Type B pancreatic cell (in vitro differentiated cells): ENCODE measurements around the gene CRB1. TPM values are rescaled to one million over a fixed set of nuclear protein-coding genes. Genes with fewer than 3 reads are reported as not detected.

Source experiments
- DNase-seq: peaks from one replicate; pipeline ENCODE4 v3.0.0; 2021; ENCODE audit warnings: mixed read lengths; ENCODE audit not compliant: unreplicated experiment; ENCODE audit errors: extremely low spot score
- H3K27ac Mint-ChIP-seq: 2 replicates; pipeline ENCODE4 v1.8.0; 2021; ENCODE audit warnings: mild to moderate bottlenecking, mixed read lengths
- H3K27me3 Mint-ChIP-seq: 2 replicates; pipeline ENCODE4 v1.8.0; 2021; ENCODE audit warnings: mixed read lengths
- H3K36me3 Mint-ChIP-seq: 2 replicates; pipeline ENCODE4 v1.8.0; 2021; ENCODE audit warnings: mixed read lengths
- H3K4me1 Mint-ChIP-seq: one replicate; pipeline ENCODE4 v1.8.0; 2021; ENCODE audit warnings: mixed read lengths; ENCODE audit not compliant: unreplicated experiment
- H3K4me3 Mint-ChIP-seq: 2 replicates; pipeline ENCODE4 v1.8.0; 2021; ENCODE audit warnings: mild to moderate bottlenecking, mixed read lengths
- H3K9me3 Mint-ChIP-seq: 2 replicates; pipeline ENCODE4 v1.8.0; 2021; ENCODE audit warnings: mixed read lengths
- CTCF ChIP-seq: fragments of 200-600 bp; sonication (generic); conservative IDR thresholded peaks from 2 replicates; pipeline ENCODE4 v1.5.0; 2021; ENCODE audit warnings: antibody characterized with exemption, mild to moderate bottlenecking
- total RNA-seq: library from RNA; stranded (reverse); gene quantifications from 2 replicates; pipeline ENCODE4 v1.2.1, GENCODE V29; 2021; ENCODE audit warnings: low replicate concordance

The CRB1 gene
- total RNA-seq, 1 donor from 2014 or later = 5.7 TPM

GRCh38 chr1:197307136-197307535 is 39.1 kb downstream of the CRB1 start:
- no peak for TF ChIP-seq CTCF
- Mint-ChIP-seq H3K36me3 (no peaks in the 10 kb centered on the region), H3K27ac (no peak overlapping the region), H3K4me1 (peaks cover 18% of the 10 kb centered on the region), H3K4me3 (no peak overlapping the region), H3K9me3 (no peaks in the 10 kb centered on the region), H3K27me3 (no peaks in the 10 kb centered on the region)
- no peak for DNase-seq

GRCh38 chr1:197307551-197307950 is 39.5 kb downstream of the CRB1 start:
- Mint-ChIP-seq H3K4me3 (no peak overlapping the region), H3K27ac (no peak overlapping the region), H3K27me3 (no peaks in the 10 kb centered on the region), H3K4me1 (peaks cover 18% of the 10 kb centered on the region), H3K9me3 (no peaks in the 10 kb centered on the region), H3K36me3 (no peaks in the 10 kb centered on the region)
- no peak for TF ChIP-seq CTCF
- no peak for DNase-seq

GRCh38 chr1:197311081-197311480 is 43.0 kb downstream of the CRB1 start:
- H3K27me3 Mint-ChIP-seq = no peaks in the 10 kb centered on the region

GRCh38 chr1:197312163-197312562 is 44.1 kb downstream of the CRB1 start:
- Mint-ChIP-seq H3K27ac (no peak overlapping the region), H3K4me1 (peaks cover 24% of the 10 kb centered on the region), H3K9me3 (no peaks in the 10 kb centered on the region), H3K36me3 (no peaks in the 10 kb centered on the region), H3K4me3 (no peak overlapping the region), H3K27me3 (no peaks in the 10 kb centered on the region)
- no peak for DNase-seq
- TF ChIP-seq CTCF = no peak

More at GRCh38 chr1:197311081-197311480, 43.0 kb downstream of the CRB1 start:
- H3K4me1 Mint-ChIP-seq = peaks cover 29% of the 10 kb centered on the region
- no peak for DNase-seq
- no peaks in the 10 kb centered on the region for H3K36me3 Mint-ChIP-seq
- H3K4me3 Mint-ChIP-seq = no peak overlapping the region
- H3K27ac Mint-ChIP-seq = no peak overlapping the region
- no peaks in the 10 kb centered on the region for H3K9me3 Mint-ChIP-seq
- TF ChIP-seq CTCF = no peak

- no peaks in the 10 kb centered on the region for H3K27me3 Mint-ChIP-seq
- no peak for DNase-seq
- H3K36me3 Mint-ChIP-seq = no peaks in the 10 kb centered on the region
- TF ChIP-seq CTCF = no peak
- no peak overlapping the region for H3K27ac Mint-ChIP-seq
- H3K4me1 Mint-ChIP-seq = peaks cover 18% of the 10 kb centered on the region
- H3K4me3 Mint-ChIP-seq = peak overlapping the region; percentile 16
- no peaks in the 10 kb centered on the region for H3K9me3 Mint-ChIP-seq
These were observed 45.7 kb downstream of the CRB1 start for GRCh38 chr1:197313713-197314112.

- Mint-ChIP-seq H3K27ac (peak overlapping the region; percentile 0), H3K4me3 (peak overlapping the region; percentile 0), H3K27me3 (no peaks in the 10 kb centered on the region), H3K4me1 (peaks cover 18% of the 10 kb centered on the region), H3K9me3 (no peaks in the 10 kb centered on the region), H3K36me3 (no peaks in the 10 kb centered on the region)
- no peak for DNase-seq
- TF ChIP-seq CTCF = no peak
These were observed 46.6 kb downstream of the CRB1 start for GRCh38 chr1:197314682-197315081.
